Inferior parietal cortex (tissue), 1 donor: ENCODE data around the gene SREBF1.

ENCODE experiments used
- DNase-seq: peaks from one replicate; pipeline ENCODE4 v3.0.0-alpha.2; 2016; ENCODE audit errors: extremely low spot score

SREBF1 gene

DNA sequence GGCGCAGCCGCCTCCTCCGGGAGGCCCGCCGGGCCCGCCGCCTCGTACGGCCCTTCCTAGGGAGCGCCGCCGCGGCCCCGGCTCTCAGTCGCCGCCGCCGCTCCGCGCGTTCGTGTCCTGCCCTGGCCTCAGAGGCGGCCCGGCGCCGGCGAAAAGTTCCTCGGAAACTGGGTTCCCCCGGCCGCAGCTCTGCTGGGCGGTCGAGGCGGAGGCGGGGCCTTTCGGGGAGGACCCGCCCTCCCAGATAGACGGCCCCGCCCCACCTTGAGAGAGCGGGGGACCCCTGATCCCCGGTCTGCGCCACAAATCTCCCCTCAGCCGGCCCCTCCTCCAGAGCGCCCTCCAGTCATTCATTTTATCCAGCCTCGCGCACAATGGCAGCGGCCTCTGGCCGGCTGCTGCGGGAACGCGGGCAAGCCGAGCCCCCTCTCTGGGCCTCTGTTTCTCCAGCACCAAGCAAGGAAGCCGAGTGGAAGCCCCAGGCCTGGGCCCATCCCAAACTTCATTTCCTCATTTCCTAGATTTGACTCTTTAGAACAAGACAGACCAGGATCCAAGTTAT, at the start of gene SREBF1:
SREBF1 (minus strand) TSS at position 169 of the 562 bp plus-strand sequence. CDS start 169 bp downstream, outside the sequence.
- no peak for DNase-seq

GRCh38 chr17:17886226-17886625, 49.4 kb upstream of the SREBF1 start:
- DNase-seq = no peak

GRCh38 chr17:17884391-17885357, 47.9 kb upstream of the SREBF1 start:
- peak; percentile 42 for DNase-seq

GRCh38 chr17:17883801-17884200, 47.0 kb upstream of the SREBF1 start:
- no peak for DNase-seq

GRCh38 chr17:17882082-17882581, 45.3 kb upstream of the SREBF1 start:
- no peak for DNase-seq

DNA sequence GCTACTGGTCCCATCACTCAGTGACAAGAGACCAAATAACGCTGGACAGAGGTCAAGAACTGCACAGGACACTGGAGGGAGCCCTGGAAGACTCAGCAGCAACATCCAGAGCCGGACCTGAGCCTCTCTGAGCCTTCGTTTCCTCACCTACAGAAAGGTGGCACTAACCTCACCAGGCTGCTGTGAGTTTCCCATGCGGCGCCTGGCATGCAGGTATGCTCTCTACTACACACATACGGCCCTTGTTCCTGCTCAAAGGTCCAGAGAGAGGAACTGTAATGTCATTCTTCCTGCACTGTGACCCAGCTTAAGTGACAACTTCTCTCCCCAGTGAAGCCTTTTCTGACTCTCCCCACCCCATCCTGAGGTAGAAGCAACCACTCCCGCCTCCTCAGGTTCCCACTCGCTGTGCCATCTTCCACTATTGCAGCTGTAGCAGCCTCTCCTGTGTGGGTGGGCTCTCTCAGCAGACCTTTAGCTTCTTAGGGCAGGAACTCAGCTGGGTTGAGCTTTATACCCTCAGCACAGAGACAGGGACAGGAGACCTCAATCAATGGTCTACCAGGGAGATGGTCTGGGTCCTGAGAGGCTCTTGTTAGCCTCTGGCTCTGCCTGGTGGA, 43.9 kb upstream of the SREBF1 start:
- DNase-seq = no peak

GRCh38 chr17:17877529-17878358, 41.0 kb upstream of the SREBF1 start:
- DNase-seq = no peak

GRCh38 chr17:17876959-17877528, 40.3 kb upstream of the SREBF1 start:
- DNase-seq = no peak

GRCh38 chr17:17874478-17874877, 37.7 kb upstream of the SREBF1 start:
- DNase-seq = no peak

DNA sequence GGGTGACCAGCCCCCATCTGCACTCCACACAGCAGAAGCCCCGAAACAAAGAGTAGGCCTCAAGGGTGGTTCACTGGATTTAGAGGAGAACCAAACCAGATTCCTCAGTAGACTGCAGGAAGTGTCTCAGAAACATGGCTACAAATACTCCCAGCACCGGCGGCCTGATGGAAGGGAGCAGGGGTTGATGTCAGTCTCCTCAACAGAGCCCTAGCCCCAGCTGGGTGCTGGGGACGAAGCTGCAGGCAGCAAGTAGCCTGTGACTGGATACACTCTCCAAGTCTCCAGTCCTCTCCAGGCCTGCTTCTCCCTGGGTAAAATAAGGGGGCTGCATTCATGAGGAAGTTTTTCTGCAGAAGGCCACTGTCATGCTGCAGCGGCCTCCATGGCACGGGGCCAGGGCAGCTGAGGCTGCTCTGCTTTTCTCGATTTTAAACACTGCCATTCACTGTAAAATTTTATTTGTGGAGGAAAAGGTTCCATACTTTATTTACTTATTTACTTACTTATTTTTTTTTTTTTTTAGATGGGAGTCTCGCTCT, 36.7 kb upstream of the SREBF1 start:
- no peak for DNase-seq

GRCh38 chr17:17872547-17873345, 36.0 kb upstream of the SREBF1 start:
- DNase-seq = no peak

GRCh38 chr17:17871913-17872312, 35.1 kb upstream of the SREBF1 start:
- no peak for DNase-seq

DNA sequence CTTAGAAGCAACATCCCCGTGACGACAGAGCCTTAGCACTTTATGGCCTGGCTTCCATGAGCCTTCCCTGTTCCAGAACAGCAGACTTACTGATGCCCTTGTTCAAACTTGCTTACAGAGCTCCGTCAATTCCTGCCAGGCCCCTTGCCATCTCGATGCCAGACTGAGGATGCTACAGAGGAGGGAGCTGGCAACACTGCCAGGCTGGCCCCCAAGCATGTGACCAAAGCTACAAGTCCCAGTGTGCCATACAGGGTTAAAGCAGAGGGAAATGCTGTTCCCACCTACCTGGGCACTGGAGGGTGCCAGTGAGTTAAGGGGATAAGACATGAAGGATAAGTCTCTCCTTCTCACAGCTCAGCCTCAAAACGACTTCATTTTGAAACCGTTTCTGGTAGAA, 33.5 kb upstream of the SREBF1 start:
- no peak for DNase-seq

GRCh38 chr17:17868641-17869522, 32.1 kb upstream of the SREBF1 start:
- DNase-seq = no peak

DNA sequence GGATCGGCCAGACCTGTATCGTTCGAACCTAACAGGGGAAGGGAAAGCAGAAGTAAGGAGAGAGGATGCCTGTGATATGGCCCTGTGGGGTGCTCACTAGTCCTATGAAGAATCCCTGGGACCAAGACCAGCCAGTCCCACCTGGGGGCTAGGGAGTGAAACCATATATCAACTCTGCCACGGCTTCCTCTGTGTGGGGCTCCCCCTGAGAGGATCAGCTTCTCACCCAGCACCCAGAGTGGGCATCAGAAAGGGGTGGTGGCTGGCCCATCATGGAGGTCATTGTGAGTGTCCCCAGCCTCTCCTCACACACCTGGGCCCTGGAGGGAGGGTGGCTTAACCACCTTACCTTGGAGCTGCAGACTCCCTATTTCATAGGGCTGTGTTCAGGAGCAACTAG, 30.1 kb upstream of the SREBF1 start:
- DNase-seq = no peak

DNA sequence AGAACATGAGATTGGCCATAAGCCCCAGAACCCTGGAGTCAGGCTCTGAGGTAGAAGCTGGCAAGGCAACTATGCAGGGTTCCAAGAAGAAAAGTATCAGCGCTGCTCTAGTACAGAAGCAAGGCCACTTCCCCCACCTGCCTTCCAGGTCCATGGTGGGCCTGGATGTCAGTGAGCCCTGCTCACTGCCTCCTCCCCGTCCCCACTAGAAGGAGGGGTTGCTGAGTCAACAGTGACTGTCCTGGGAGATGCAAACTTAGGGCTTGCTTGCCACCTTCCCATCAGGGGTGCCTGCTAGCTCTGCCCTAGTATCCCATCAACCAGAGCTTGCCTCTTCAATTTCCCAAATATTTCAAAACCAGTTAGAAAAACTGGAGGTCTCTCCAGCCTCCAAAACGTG, 29.6 kb upstream of the SREBF1 start:
- DNase-seq = no peak

- DNase-seq = no peak
These were observed 28.2 kb upstream of the SREBF1 start for GRCh38 chr17:17865035-17865434.

DNA sequence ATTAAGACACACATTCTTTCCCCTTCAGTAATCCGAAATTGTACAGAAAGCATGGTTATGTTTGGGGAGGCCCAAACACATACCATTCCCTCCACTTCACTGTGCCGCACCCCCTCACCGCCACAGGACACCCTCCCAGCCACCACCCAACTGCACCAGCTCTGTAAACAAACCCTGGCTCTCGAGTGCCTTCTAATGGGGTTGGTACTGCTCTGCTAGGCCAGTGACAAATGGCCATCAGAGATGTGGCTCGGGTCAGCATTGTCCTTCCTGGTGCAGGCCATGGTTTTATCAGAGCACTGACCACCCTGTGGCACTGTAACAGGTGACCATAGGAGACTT, 24.0 kb upstream of the SREBF1 start:
- DNase-seq = no peak
